ENCODE data around the gene BRCC3.
"Not testable (repeated sequence)": the region's sequence is repeated elsewhere in the genome, so short reads cannot be mapped to it uniquely, and the experiment has no call there.

Gene BRCC3

DNA sequence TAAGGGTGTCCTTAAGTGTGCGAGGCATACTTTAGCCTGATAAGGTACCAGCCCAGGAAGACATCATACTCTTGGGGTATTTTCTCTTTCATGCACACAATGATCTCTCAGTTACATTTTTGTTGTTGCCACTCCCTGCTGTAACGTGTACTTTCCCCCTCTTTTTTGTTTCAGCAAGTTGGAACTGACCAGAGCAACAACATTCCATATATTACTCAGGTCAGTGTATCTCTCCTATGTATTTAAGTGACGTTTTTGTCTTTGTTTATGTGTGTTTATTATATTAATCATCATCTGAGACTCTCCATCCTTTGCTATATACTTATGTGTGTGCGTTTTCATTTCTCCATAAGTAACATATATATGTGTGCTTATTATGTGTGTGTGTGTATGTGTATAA is 73.6 kb downstream of the BRCC3 start:
- no peak for DNase-seq

DNA sequence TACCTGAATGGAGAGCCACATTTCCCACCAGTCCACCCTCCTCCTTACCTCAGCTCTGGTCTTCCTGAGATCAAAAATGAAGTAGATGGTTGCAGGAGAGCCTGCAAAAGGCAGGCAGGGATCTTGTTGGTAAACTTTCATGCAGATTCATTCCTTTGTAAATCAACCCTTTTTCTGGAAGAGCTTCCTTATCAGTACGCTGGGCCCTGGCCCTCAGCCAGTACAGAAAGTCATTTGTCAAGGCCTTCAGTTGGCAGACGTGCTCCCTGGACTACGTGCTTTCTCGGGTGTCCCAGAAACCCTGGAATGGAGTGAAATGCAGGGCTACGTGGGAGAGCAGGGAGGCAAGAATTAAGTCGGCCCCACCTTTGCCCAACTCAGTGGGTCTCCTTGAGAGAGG is 76.3 kb downstream of the BRCC3 start:
- not testable (repeated sequence) for DNase-seq

DNA sequence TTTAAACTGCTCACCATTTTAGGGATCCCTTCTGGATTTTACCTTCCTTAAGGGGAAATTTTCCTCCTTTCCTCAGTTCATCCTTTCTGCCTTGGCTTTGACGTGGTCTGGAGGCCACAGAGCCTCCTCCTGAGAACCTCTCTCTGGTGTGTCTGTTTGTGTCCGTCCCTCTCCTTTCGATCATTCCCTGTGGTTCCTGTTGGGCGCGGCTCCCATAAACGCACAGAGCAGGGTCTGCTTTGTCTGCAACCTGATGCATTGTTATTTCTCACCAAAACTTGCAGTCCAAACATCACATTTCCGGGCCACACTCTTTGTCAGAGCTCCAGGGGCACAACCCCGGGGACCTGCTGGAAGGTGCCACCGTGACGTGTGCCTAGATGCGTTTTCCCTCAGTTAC is 76.9 kb downstream of the BRCC3 start:
- not testable (repeated sequence) for DNase-seq

DNA sequence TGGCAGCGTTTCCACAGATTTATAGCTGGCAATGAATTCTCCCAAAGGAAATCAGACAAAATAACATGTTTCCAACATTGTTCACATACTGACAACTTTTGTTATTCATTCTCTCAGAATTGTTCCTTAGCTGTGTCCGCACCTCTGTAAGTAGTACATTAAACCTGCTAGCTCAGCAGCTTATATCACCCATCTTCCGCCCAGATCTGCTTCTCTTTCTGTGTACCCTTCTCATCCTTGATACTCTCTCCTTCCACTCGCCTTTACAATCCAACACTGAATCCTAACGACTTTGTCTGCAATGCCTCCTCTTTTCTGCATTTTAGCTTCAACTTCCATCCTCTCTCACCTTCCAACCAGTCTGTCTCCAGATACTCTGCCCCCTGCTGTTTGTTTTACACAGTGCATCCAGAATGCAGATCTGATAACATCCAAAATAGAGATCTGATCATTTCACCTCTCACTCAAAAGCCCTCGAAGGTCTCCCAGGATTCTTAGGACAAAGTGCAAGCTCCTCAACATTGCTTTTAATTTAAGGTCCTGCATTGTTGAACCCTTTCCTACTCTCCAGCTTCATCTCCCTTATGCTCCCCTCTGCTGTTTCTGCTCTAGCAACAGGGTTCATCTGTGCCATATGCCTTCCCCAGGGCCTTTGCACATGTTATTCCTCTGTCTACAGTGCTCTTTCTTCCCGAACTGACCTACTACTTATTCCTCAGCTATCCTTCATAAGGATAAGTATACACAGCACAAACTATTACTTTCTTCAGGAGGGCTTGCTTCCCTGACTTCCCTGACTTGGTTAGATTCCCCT is 77.6 kb downstream of the BRCC3 start:
- peak; percentile 37 to 42 for DNase-seq

DNA sequence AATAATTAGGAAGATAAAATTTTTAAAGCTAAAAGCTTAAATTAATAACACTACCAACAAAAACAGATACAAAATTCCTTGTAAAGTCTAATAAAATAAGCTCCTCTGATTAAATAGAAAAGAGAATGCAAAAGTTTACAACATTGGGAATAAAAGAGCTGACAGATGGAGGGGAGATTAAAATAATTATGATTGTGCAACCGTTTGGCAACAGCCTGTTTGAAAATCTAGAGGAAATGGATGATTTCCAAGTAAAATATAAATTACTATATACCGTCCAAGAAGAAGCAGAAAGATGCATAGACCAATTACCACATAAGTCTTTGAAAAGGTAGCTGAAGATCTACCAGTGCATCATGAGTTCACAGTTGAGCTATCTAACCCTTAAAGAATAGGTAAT is 98.6 kb downstream of the BRCC3 start:
- DNase-seq, result no peak

Measured in inflammatory macrophage (primary cell).